ENCODE data around the gene NBPF12. TPM values are rescaled to one million over a fixed set of nuclear protein-coding genes. Genes with fewer than 3 reads are reported as not detected.
"Not testable (repeated sequence)": the region's sequence is repeated elsewhere in the genome, so short reads cannot be mapped to it uniquely, and the experiment has no call there.

NBPF12 gene
- total RNA-seq, 2 experiments from 2014 or later = 16.5 to 33.5 TPM

DNA sequence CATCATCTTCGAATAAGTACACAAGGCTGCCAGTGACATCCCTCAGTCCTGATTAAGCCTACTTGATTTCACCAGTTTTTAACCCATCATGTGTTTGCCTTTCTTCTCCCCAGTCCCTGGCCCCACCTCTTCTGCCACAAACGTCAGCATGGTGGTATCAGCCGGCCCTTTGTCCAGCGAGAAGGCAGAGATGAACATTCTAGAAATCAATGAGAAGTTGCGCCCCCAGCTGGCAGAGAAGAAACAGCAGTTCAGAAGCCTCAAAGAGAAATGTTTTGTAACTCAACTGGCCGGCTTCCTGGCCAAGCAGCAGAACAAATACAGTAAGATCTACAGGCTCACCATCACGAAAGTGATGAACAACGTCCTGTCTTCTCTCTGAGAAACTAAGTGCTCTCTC, 28.2 kb downstream of the NBPF12 start:
- H3K36me3 ChIP-seq (ENCODE audit: insufficient read depth, low read length); BruUV-seq (replicated peaks); H3K9me3 ChIP-seq (ENCODE audit: low read length); POLR2A ChIA-PET; intact Hi-C loops (cut with micrococcal nuclease; ENCODE audit: unreplicated experiment); DNase-seq (ENCODE audit: low spot score); H3K4me1 ChIP-seq (ENCODE audit: insufficient read depth, low read length, poor library complexity, severe bottlenecking); H3K79me2 ChIP-seq (ENCODE audit: insufficient read depth, low read depth, low read length); H3K9me2 ChIP-seq (ENCODE audit: insufficient read depth, low read length); H2AFZ ChIP-seq (ENCODE audit: low read length); H3K27ac ChIP-seq (ENCODE audit: low read depth, low read length, poor library complexity, severe bottlenecking); CTCF ChIA-PET (ENCODE audit: unreplicated experiment); H4K20me1 ChIP-seq (ENCODE audit: insufficient read depth, low read length); H3K4me3 ChIP-seq (ENCODE audit: low read depth, low read length, poor library complexity, severe bottlenecking); H3K4me2 ChIP-seq (ENCODE audit: low read length): not testable (repeated sequence)
- TF ChIP-seq CTCF (conservative IDR thresholded peaks at IDR 0.05; ENCODE audit: low read length) = peak; percentile 62; the same call in 1 of the 2 replicates

DNA sequence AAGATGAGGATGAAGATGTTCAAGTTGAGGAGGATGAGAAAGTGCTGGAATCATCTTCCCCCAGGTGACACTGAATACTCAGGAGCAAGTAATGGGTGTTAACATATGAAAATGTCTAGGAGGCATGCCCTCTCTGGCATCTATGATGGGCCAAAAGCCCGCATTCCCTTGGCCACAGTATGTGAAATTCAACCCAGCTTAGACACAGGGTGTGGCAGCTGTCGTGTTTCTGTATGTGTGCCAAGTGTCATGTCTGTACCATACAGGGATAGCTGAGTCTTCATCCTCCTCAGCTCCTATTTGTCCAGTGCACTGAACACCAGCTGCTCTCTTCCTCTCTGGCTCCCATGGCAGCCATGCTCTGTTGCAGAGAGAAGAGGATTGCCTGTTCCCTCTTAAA, 32.5 kb downstream of the NBPF12 start:
- H3K36me3 ChIP-seq (ENCODE audit: insufficient read depth, low read length); H3K4me3 ChIP-seq (ENCODE audit: low read depth, low read length, poor library complexity, severe bottlenecking); H2AFZ ChIP-seq (ENCODE audit: low read length); H3K9me3 ChIP-seq (ENCODE audit: low read length); H3K4me2 ChIP-seq (ENCODE audit: low read length); CTCF ChIA-PET (ENCODE audit: unreplicated experiment); POLR2A ChIA-PET; H3K9me2 ChIP-seq (ENCODE audit: insufficient read depth, low read length); H3K79me2 ChIP-seq (ENCODE audit: insufficient read depth, low read depth, low read length); intact Hi-C loops (cut with micrococcal nuclease; ENCODE audit: unreplicated experiment); H4K20me1 ChIP-seq (ENCODE audit: insufficient read depth, low read length); H3K4me1 ChIP-seq (ENCODE audit: insufficient read depth, low read length, poor library complexity, severe bottlenecking); H3K27ac ChIP-seq (ENCODE audit: low read depth, low read length, poor library complexity, severe bottlenecking); DNase-seq (ENCODE audit: low spot score); BruUV-seq (replicated peaks): not testable (repeated sequence)

DNA sequence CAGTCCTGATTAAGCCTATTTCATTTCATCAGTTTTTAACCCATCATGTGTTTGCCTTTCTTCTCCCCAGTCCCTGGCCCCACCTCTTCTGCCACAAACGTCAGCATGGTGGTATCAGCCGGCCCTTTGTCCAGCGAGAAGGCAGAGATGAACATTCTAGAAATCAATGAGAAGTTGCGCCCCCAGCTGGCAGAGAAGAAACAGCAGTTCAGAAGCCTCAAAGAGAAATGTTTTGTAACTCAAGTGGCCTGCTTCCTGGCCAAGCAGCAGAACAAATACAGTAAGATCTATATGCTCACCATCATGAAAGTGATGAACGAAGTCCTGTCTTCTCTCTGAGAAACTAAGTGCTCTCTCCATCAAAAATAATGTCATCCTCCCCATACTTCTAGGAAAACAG, 34.6 kb downstream of the NBPF12 start:
- not testable (repeated sequence) for BruUV-seq (replicated peaks)

GRCh38 chr1:146985855-146986254, 47.7 kb downstream of the NBPF12 start:
- H3K79me2 ChIP-seq (ENCODE audit: insufficient read depth, low read depth, low read length); BruUV-seq (replicated peaks); H3K9me2 ChIP-seq (ENCODE audit: insufficient read depth, low read length); POLR2A ChIA-PET; H3K27ac ChIP-seq (ENCODE audit: low read depth, low read length, poor library complexity, severe bottlenecking); H3K4me1 ChIP-seq (ENCODE audit: insufficient read depth, low read length, poor library complexity, severe bottlenecking); H4K20me1 ChIP-seq (ENCODE audit: insufficient read depth, low read length); intact Hi-C loops (cut with micrococcal nuclease; ENCODE audit: unreplicated experiment); H2AFZ ChIP-seq (ENCODE audit: low read length); CTCF ChIA-PET (ENCODE audit: unreplicated experiment); H3K9me3 ChIP-seq (ENCODE audit: low read length); H3K4me3 ChIP-seq (ENCODE audit: low read depth, low read length, poor library complexity, severe bottlenecking); H3K4me2 ChIP-seq (ENCODE audit: low read length); DNase-seq (ENCODE audit: low spot score): not testable (repeated sequence)
- H3K36me3 ChIP-seq (ENCODE audit: insufficient read depth, low read length) = peaks cover 16% of the 10 kb centered on the region

More for the DNA sequence above, 34.6 kb downstream of the NBPF12 start:
- H3K36me3 ChIP-seq (ENCODE audit: insufficient read depth, low read length); H3K9me2 ChIP-seq (ENCODE audit: insufficient read depth, low read length); H3K79me2 ChIP-seq (ENCODE audit: insufficient read depth, low read depth, low read length); POLR2A ChIA-PET; H4K20me1 ChIP-seq (ENCODE audit: insufficient read depth, low read length); H3K4me2 ChIP-seq (ENCODE audit: low read length); intact Hi-C loops (cut with micrococcal nuclease; ENCODE audit: unreplicated experiment); CTCF ChIA-PET (ENCODE audit: unreplicated experiment); H3K27ac ChIP-seq (ENCODE audit: low read depth, low read length, poor library complexity, severe bottlenecking); H3K4me1 ChIP-seq (ENCODE audit: insufficient read depth, low read length, poor library complexity, severe bottlenecking); H3K9me3 ChIP-seq (ENCODE audit: low read length); H3K4me3 ChIP-seq (ENCODE audit: low read depth, low read length, poor library complexity, severe bottlenecking); H2AFZ ChIP-seq (ENCODE audit: low read length); DNase-seq (ENCODE audit: low spot score): not testable (repeated sequence)
- TF ChIP-seq CTCF (conservative IDR thresholded peaks at IDR 0.05; ENCODE audit: low read length) = peak; percentile 47

- DNase-seq (ENCODE audit: low spot score); CTCF ChIA-PET (ENCODE audit: unreplicated experiment); H4K20me1 ChIP-seq (ENCODE audit: insufficient read depth, low read length); H3K4me1 ChIP-seq (ENCODE audit: insufficient read depth, low read length, poor library complexity, severe bottlenecking); POLR2A ChIA-PET; H3K27ac ChIP-seq (ENCODE audit: low read depth, low read length, poor library complexity, severe bottlenecking); H3K4me2 ChIP-seq (ENCODE audit: low read length); H3K9me3 ChIP-seq (ENCODE audit: low read length); H3K9me2 ChIP-seq (ENCODE audit: insufficient read depth, low read length); H2AFZ ChIP-seq (ENCODE audit: low read length); H3K79me2 ChIP-seq (ENCODE audit: insufficient read depth, low read depth, low read length); H3K4me3 ChIP-seq (ENCODE audit: low read depth, low read length, poor library complexity, severe bottlenecking); BruUV-seq (replicated peaks); intact Hi-C loops (cut with micrococcal nuclease; ENCODE audit: unreplicated experiment): not testable (repeated sequence)
- peaks cover 16% of the 10 kb centered on the region for H3K36me3 ChIP-seq (ENCODE audit: insufficient read depth, low read length)
Measured at GRCh38 chr1:146986450-146986849, 48.3 kb downstream of the NBPF12 start.

- H3K79me2 ChIP-seq (ENCODE audit: insufficient read depth, low read depth, low read length); POLR2A ChIA-PET; H2AFZ ChIP-seq (ENCODE audit: low read length); H3K4me1 ChIP-seq (ENCODE audit: insufficient read depth, low read length, poor library complexity, severe bottlenecking); H3K9me3 ChIP-seq (ENCODE audit: low read length); H3K4me2 ChIP-seq (ENCODE audit: low read length); H3K4me3 ChIP-seq (ENCODE audit: low read depth, low read length, poor library complexity, severe bottlenecking); H3K9me2 ChIP-seq (ENCODE audit: insufficient read depth, low read length); intact Hi-C loops (cut with micrococcal nuclease; ENCODE audit: unreplicated experiment); CTCF ChIA-PET (ENCODE audit: unreplicated experiment); H3K27ac ChIP-seq (ENCODE audit: low read depth, low read length, poor library complexity, severe bottlenecking); H4K20me1 ChIP-seq (ENCODE audit: insufficient read depth, low read length); DNase-seq (ENCODE audit: low spot score); BruUV-seq (replicated peaks): not testable (repeated sequence)
- peaks cover 16% of the 10 kb centered on the region for H3K36me3 ChIP-seq (ENCODE audit: insufficient read depth, low read length)
Measured at GRCh38 chr1:146987502-146987901, 49.4 kb downstream of the NBPF12 start.
